Hepatocyte (in vitro differentiated cells): ENCODE data around the gene CD99L2. TPM values are rescaled to one million over a fixed set of nuclear protein-coding genes. Genes with fewer than 3 reads are reported as not detected.
"Not testable (repeated sequence)": the region's sequence is repeated elsewhere in the genome, so short reads cannot be mapped to it uniquely, and the experiment has no call there.

Experiments used
- DNase-seq: peaks from one replicate; pipeline ENCODE4 v3.0.0-alpha.2; 2016; ENCODE audit warnings: low spot score
- H2AFZ ChIP-seq: fragments of 200-600 bp; sonication (generic); 2 replicates; pipeline ENCODE4 v1.6.0; 2016; ENCODE audit warnings: antibody characterized with exemption, mild to moderate bottlenecking
- H3K27ac ChIP-seq: fragments of 200-600 bp; sonication (generic); 2 replicates; pipeline ENCODE4 v1.5.1; 2016; ENCODE audit warnings: mild to moderate bottlenecking
- H3K27me3 ChIP-seq: fragments of 200-600 bp; sonication (generic); 2 replicates; pipeline ENCODE4 v1.6.1; 2016
- H3K36me3 ChIP-seq: fragments of 200-600 bp; sonication (generic); replicated peaks from 2 replicates; pipeline ENCODE4 v1.5.1; 2016; ENCODE audit warnings: low read depth; ENCODE audit not compliant: insufficient read depth
- H3K4me1 ChIP-seq: fragments of 200-600 bp; sonication (generic); 2 replicates; pipeline ENCODE4 v1.5.1; 2016; ENCODE audit warnings: mild to moderate bottlenecking, moderate library complexity; ENCODE audit not compliant: insufficient read depth
- H3K4me2 ChIP-seq: fragments of 200-600 bp; sonication (generic); 2 replicates; pipeline ENCODE4 v1.6.0; 2016
- H3K4me3 ChIP-seq: fragments of 200-600 bp; sonication (generic); 2 replicates; pipeline ENCODE4 v1.5.1; 2016; ENCODE audit warnings: mild to moderate bottlenecking
- H3K79me2 ChIP-seq: fragments of 200-600 bp; sonication (generic); 2 replicates; pipeline ENCODE4 v1.6.0; 2017; ENCODE audit warnings: mild to moderate bottlenecking
- H3K9me2 ChIP-seq: fragments of 200-600 bp; sonication (generic); replicated peaks from 2 replicates; pipeline ENCODE4 v1.6.0; 2017; ENCODE audit warnings: mild to moderate bottlenecking; ENCODE audit not compliant: insufficient read depth
- H3K9me3 ChIP-seq: fragments of 200-600 bp; sonication (generic); 2 replicates; pipeline ENCODE4 v1.5.1; 2016; ENCODE audit warnings: low read depth, mild to moderate bottlenecking
- H4K20me1 ChIP-seq: fragments of 200-600 bp; sonication (generic); 2 replicates; pipeline ENCODE4 v1.6.0; 2016; ENCODE audit warnings: mild to moderate bottlenecking; ENCODE audit not compliant: insufficient read depth, poor library complexity, severe bottlenecking
- EZH2 ChIP-seq: fragments of 200-600 bp; sonication (generic); IDR thresholded peaks from 2 replicates; pipeline ENCODE4 v1.6.1; 2016; ENCODE audit warnings: antibody characterized with exemption, mild to moderate bottlenecking, borderline replicate concordance
- EZH2phosphoT487 ChIP-seq: fragments of 200-600 bp; sonication (generic); IDR thresholded peaks from one replicate; pipeline ENCODE4 v1.6.1; 2018; ENCODE audit warnings: antibody characterized with exemption, mild to moderate bottlenecking, low read depth, moderate library complexity; ENCODE audit not compliant: unreplicated experiment, severe bottlenecking
- WGBS: methylation state at CpG from one replicate; pipeline ENCODE4 v1.1.6; 2016; ENCODE audit warnings: low lambda C conversion rate; ENCODE audit errors: missing lambda C conversion rate; 5-methylcytosine and 5-hydroxymethylcytosine counted together
- polyA plus RNA-seq: library from polyadenylated mRNA; unstranded; fragments of >200 nt; fragmentation: Nextera tagmentation; extraction: Ambion mirVana; gene quantifications from 2 replicates; pipeline ENCODE4 v1.2.1, GENCODE V29; 2016
- total RNA-seq: library from RNA; depleted of rRNA; stranded (reverse); fragments of >200 nt; gene quantifications from 2 replicates; pipeline ENCODE4 v1.2.3, GENCODE V29; 2014
- TF ChIP-seq, protein P1 (sequence below): fragments of 200-600 bp; sonication (generic); IDR thresholded peaks from 2 replicates; pipeline ENCODE4 v1.5.1; 2016; ENCODE audit warnings: antibody characterized with exemption, mild to moderate bottlenecking; ENCODE audit not compliant: poor library complexity

CD99L2 gene
- total and polyA plus RNA-seq, 2 experiments from 2014 or later: 32.0 to 35.1 TPM

DNA sequence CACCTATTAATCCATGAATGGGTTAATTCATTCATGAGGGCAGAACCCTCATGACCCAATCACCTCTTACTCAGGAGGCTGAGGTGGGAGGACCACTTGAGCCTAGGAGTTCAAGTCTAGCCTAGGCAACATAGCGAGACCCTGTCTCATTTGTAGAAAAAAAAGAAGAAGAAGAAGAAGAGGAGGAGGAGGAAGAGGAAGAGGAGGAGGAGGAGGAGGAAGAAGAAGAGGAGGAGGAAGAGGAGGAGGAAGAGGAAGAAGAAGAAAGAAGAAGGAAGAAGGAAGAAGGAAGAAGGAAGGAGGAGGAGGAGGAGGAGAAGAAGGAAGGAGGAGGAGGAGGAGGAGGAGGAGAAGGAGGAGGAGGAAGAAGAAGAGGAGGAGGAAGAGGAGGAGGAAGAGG is 74.6 kb downstream of the CD99L2 start:
- H2AFZ ChIP-seq, H3K9me2 ChIP-seq, H3K9me3 ChIP-seq, H3K79me2 ChIP-seq, H3K4me3 ChIP-seq, H3K27ac ChIP-seq, H3K36me3 ChIP-seq, H3K27me3 ChIP-seq, H3K4me2 ChIP-seq, DNase-seq, H3K4me1 ChIP-seq, H4K20me1 ChIP-seq: not testable (repeated sequence)
- 100% methylated on average over 1 of the region's 1 CpG for WGBS

DNA sequence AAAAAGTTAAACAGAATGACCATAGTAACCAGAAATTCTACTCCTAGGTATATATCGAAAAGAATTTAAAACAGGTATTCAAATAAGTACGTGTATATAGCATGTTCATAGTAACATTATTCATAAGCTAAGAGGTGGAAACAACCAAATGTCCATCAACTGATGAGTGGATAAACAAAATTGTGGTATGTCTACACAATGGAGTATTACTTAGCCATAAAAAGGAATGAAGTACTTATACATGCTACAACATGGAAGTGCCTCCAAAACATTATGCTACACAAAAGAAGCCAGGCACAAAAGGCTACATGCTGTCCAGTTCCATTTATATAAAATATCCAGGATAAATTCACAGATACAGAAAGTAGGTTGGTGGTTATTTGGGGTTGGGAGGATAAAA is 76.5 kb downstream of the CD99L2 start:
- H4K20me1 ChIP-seq: no peaks in the 10 kb centered on the region
- no peaks in the 10 kb centered on the region for H3K9me2 ChIP-seq
- no peak overlapping the region for H3K4me3 ChIP-seq
- no peak overlapping the region for H3K27ac ChIP-seq
- no peaks in the 10 kb centered on the region for H3K4me1 ChIP-seq
- peaks cover 6% of the 10 kb centered on the region for H3K9me3 ChIP-seq
- no peak overlapping the region for H3K4me2 ChIP-seq
- no peaks in the 10 kb centered on the region for H3K27me3 ChIP-seq
- WGBS: 88% methylated on average over 2 of the region's 2 CpGs
- H3K36me3 ChIP-seq: peaks cover 5% of the 10 kb centered on the region
- H3K79me2 ChIP-seq: no peaks in the 10 kb centered on the region
- H2AFZ ChIP-seq: no peak overlapping the region
- TF ChIP-seq EZH2phosphoT487: no peak
- no peak for TF ChIP-seq EZH2
- TF ChIP-seq, protein P1, sequence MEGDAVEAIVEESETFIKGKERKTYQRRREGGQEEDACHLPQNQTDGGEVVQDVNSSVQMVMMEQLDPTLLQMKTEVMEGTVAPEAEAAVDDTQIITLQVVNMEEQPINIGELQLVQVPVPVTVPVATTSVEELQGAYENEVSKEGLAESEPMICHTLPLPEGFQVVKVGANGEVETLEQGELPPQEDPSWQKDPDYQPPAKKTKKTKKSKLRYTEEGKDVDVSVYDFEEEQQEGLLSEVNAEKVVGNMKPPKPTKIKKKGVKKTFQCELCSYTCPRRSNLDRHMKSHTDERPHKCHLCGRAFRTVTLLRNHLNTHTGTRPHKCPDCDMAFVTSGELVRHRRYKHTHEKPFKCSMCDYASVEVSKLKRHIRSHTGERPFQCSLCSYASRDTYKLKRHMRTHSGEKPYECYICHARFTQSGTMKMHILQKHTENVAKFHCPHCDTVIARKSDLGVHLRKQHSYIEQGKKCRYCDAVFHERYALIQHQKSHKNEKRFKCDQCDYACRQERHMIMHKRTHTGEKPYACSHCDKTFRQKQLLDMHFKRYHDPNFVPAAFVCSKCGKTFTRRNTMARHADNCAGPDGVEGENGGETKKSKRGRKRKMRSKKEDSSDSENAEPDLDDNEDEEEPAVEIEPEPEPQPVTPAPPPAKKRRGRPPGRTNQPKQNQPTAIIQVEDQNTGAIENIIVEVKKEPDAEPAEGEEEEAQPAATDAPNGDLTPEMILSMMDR: no peak
- DNase-seq: no peak

DNA sequence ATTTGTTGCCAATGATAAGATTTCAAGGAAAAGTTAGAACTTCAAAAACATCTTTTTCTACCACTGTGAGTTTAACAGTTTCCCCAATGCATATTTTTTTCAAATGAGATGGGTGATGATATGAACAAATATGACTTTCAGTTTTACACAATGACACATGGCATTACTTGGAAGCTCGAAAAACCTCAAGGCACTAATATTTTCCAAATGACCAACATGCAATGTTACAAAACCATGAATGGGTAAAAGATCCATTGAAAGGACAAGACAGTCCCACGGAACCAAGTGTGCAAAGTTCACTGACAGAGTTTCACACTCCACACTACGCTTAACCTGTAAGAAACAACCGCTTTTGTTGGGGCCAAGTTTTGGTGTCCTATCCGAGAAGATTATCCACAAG is 84.5 kb downstream of the CD99L2 start:
- Histone ChIP-seq H3K79me2 (no peaks in the 10 kb centered on the region), H3K4me2 (no peak overlapping the region), H3K27me3 (no peaks in the 10 kb centered on the region), H3K4me3 (no peak overlapping the region), H4K20me1 (no peaks in the 10 kb centered on the region), H3K4me1 (no peaks in the 10 kb centered on the region), H3K27ac (no peak overlapping the region), H3K9me3 (no peaks in the 10 kb centered on the region), H3K9me2 (no peaks in the 10 kb centered on the region), H2AFZ (no peak overlapping the region), H3K36me3 (no peaks in the 10 kb centered on the region)
- 89% methylated on average over 5 of the region's 5 CpGs for WGBS
- no peak for DNase-seq
- TF ChIP-seq EZH2phosphoT487: no peak
- TF ChIP-seq, protein P1: no peak
- TF ChIP-seq EZH2: no peak

DNA sequence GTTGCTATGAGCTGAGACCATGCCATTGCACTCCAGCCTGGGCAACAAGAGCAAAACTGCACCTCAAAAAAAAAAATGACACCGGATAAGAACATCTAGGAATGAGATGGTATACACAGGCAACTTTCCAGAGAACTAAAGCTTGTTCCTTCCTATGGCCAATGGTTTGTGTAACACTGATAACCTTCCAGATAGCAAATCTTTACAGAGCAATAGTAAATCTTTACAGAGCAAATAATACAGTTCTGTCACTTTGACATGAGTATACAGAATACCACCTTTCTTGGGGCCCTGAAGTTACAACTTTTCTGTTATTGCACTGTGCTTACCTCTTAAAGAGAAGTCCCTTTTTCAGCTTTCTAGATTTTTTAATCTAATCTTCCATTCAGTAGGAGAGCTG is 91.6 kb downstream of the CD99L2 start:
- Histone ChIP-seq H3K79me2 (no peaks in the 10 kb centered on the region), H3K9me2 (no peaks in the 10 kb centered on the region), H3K4me3 (no peak overlapping the region), H3K36me3 (no peaks in the 10 kb centered on the region), H3K4me1 (no peaks in the 10 kb centered on the region), H3K27me3 (peaks cover 7% of the 10 kb centered on the region), H3K4me2 (no peak overlapping the region), H3K9me3 (no peaks in the 10 kb centered on the region), H2AFZ (no peak overlapping the region), H3K27ac (no peak overlapping the region), H4K20me1 (no peaks in the 10 kb centered on the region)
- no peak for TF ChIP-seq EZH2phosphoT487
- no peak for TF ChIP-seq EZH2
- 56% methylated on average over 1 of the region's 1 CpG for WGBS
- no peak for DNase-seq

DNA sequence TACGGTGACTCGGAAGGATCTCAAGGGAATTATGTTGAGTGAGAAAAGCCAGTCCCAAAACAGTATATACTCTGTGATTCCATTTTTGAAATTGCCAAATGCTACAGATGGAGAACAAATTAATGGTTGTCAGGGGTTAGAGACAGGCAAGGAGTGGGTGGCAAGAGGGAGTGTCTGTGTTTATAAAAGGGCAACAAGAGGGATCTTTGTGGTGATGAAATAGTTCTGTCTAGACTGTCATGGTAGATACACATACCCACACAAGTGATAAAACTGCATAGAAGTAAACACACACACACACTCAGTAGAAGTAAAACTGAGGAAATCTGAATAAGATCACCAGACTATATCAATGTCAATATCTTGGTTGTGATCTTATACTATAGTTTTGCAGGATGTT is 92.7 kb downstream of the CD99L2 start:
- WGBS: 91% methylated on average over 2 of the region's 2 CpGs

More for the DNA sequence above, 92.7 kb downstream of the CD99L2 start:
- TF ChIP-seq, protein P1: no peak
- no peak for TF ChIP-seq EZH2phosphoT487
- no peak for TF ChIP-seq EZH2
- no peaks in the 10 kb centered on the region for H3K36me3 ChIP-seq
- no peaks in the 10 kb centered on the region for H4K20me1 ChIP-seq
- H3K4me2 ChIP-seq: no peak overlapping the region
- H3K4me3 ChIP-seq: no peak overlapping the region
- peaks cover 7% of the 10 kb centered on the region for H3K27me3 ChIP-seq
- H3K9me3 ChIP-seq: no peaks in the 10 kb centered on the region
- H3K4me1 ChIP-seq: no peaks in the 10 kb centered on the region
- DNase-seq: no peak
- H3K9me2 ChIP-seq: no peaks in the 10 kb centered on the region
- H3K27ac ChIP-seq: no peak overlapping the region
- no peak overlapping the region for H2AFZ ChIP-seq
- H3K79me2 ChIP-seq: no peaks in the 10 kb centered on the region
